ENCODE measurements around the gene DPYSL5. TPM values are rescaled to one million over a fixed set of nuclear protein-coding genes. Genes with fewer than 3 reads are reported as not detected.

The DPYSL5 gene
- total and polyA plus RNA-seq, 9 of the 15 experiments (the other 6 are each of a cell fraction or from before 2014, with no cell fraction given): 0.06 TPM; not detected in 8

DNA sequence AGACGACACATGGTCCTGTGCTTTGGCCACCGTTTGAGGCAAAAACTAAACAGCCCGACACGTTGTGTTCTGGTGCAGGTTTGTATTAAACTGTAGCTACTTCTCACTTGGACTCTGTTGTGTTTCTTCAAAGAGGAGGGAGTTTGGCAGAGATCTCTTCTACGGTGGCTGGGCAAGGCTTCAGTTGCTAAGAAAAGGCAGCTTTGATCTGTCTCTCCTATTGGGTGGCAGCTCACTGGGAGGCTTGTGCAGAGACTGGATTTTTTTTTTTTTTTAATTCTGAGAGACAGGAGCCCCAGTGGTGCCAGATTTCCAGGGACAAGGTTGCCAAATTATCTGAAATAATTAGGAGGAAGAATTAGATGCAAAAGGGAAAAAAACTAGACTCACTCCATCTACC, 102.3 kb downstream of the DPYSL5 start:
- Histone ChIP-seq H3K36me3 (ENCODE audit: control insufficient read depth, insufficient read depth, low read length) (no peaks in the 10 kb centered on the region), H3K27ac (ENCODE audit: extremely low read depth, low read depth, low read length) (no peak overlapping the region), H3K4me1 (replicated peaks in 1 of 2; ENCODE audit: control insufficient read depth in 2 of 2, insufficient read depth in 2 of 2, low read length in 2 of 2) (peaks cover 0 to 22% of the 10 kb centered on the region in 2 experiments; a peak in 3 of 5 replicates), H3K9me1 (ENCODE audit: control insufficient read depth, insufficient read depth, low read length) (no peaks in the 10 kb centered on the region), H3K9ac (ENCODE audit: insufficient read depth in 1 of 2, low read depth in 2 of 2, low read length in 2 of 2) (no peak overlapping the region), H4K20me1 (replicated peaks; ENCODE audit: control insufficient read depth, insufficient read depth, low read length) (no peaks in the 10 kb centered on the region; the same call in 1 of the 2 replicates), H3K4me3 (no peak overlapping the region), H2AFZ (ENCODE audit: low read depth, low read length) (no peak overlapping the region), H3K4me2 (ENCODE audit: insufficient read depth, low read length) (no peak overlapping the region), H3K9me3 (replicated peaks; ENCODE audit: control insufficient read depth, insufficient read depth, low read depth, low read length) (no peaks in the 10 kb centered on the region), H3K27me3 (ENCODE audit: control insufficient read depth in 2 of 2, insufficient read depth in 2 of 2, low read length in 2 of 2) (peaks cover 45 to 71% of the 10 kb centered on the region in 2 experiments), H3K79me2 (ENCODE audit: control insufficient read depth, insufficient read depth, low read length) (no peaks in the 10 kb centered on the region)
- ChIA-PET CTCF (ENCODE audit: low intra/inter-chr PET ratio) (no interaction called here), POLR2A (interaction anchor here (0.6 to 1.4 kb wide), 4 partner anchors 60 to 95 kb away, joined by 3 read pairs; no protein-coding TSS in a partner anchor)
- 8% methylated on average over 5 of the region's 5 CpGs for WGBS (ENCODE audit: insufficient coverage, low coverage, missing lambda C conversion rate)
- no peak for ATAC-seq
- peak; percentile 23 for FAIRE-seq
- intact Hi-C loops (cut with micrococcal nuclease): no loop called here
- in situ Hi-C loops (cut with MboI): no loop called here
- BruUV-seq (replicated peaks): no TSS peak
- DNase-seq (ENCODE audit: extremely low read depth in 1 of 4, low spot score in 3 of 4): no peak
- TF ChIP-seq, protein P1, sequence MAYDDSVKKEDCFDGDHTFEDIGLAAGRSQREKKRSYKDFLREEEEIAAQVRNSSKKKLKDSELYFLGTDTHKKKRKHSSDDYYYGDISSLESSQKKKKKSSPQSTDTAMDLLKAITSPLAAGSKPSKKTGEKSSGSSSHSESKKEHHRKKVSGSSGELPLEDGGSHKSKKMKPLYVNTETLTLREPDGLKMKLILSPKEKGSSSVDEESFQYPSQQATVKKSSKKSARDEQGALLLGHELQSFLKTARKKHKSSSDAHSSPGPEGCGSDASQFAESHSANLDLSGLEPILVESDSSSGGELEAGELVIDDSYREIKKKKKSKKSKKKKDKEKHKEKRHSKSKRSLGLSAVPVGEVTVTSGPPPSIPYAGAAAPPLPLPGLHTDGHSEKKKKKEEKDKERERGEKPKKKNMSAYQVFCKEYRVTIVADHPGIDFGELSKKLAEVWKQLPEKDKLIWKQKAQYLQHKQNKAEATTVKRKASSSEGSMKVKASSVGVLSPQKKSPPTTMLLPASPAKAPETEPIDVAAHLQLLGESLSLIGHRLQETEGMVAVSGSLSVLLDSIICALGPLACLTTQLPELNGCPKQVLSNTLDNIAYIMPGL (CRISPR knock-in tag; IDR thresholded peaks at IDR 0.05): no peak
- no peak for TF ChIP-seq NFXL1 (CRISPR knock-in tag; IDR thresholded peaks at IDR 0.05)
- TF ChIP-seq MTA3 (IDR thresholded peaks at IDR 0.05; ENCODE audit: borderline replicate concordance): no peak
- TF ChIP-seq, protein P2, sequence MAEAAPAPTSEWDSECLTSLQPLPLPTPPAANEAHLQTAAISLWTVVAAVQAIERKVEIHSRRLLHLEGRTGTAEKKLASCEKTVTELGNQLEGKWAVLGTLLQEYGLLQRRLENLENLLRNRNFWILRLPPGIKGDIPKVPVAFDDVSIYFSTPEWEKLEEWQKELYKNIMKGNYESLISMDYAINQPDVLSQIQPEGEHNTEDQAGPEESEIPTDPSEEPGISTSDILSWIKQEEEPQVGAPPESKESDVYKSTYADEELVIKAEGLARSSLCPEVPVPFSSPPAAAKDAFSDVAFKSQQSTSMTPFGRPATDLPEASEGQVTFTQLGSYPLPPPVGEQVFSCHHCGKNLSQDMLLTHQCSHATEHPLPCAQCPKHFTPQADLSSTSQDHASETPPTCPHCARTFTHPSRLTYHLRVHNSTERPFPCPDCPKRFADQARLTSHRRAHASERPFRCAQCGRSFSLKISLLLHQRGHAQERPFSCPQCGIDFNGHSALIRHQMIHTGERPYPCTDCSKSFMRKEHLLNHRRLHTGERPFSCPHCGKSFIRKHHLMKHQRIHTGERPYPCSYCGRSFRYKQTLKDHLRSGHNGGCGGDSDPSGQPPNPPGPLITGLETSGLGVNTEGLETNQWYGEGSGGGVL (CRISPR knock-in tag; IDR thresholded peaks at IDR 0.05): no peak
- TF ChIP-seq ZBED1 (IDR thresholded peaks at IDR 0.05): no peak
- no peak for TF ChIP-seq ZBTB1 (CRISPR knock-in tag; IDR thresholded peaks at IDR 0.05; ENCODE audit: borderline replicate concordance, low read depth)
- no peak for TF ChIP-seq HDAC8 (tag; IDR thresholded peaks at IDR 0.05)
- no peak for TF ChIP-seq KAT2B (IDR thresholded peaks at IDR 0.05; ENCODE audit: low read depth, low read length)
- TF ChIP-seq LCOR (CRISPR knock-in tag; IDR thresholded peaks at IDR 0.05): no peak
- TF ChIP-seq RAD51 (IDR thresholded peaks at IDR 0.05; ENCODE audit: borderline replicate concordance, low read depth): no peak
- TF ChIP-seq ADNP (tag; IDR thresholded peaks at IDR 0.05): no peak
- TF ChIP-seq ETV5 (CRISPR knock-in tag; IDR thresholded peaks at IDR 0.05; ENCODE audit: low read depth): no peak
- TF ChIP-seq MAFF (IDR thresholded peaks at IDR 0.05; ENCODE audit: low read length): no peak
- TF ChIP-seq FUS (optimal IDR thresholded peaks at IDR 0.05; ENCODE audit: low read depth, low read length): no peak
- no peak for TF ChIP-seq ZNF75A (CRISPR knock-in tag; IDR thresholded peaks at IDR 0.05)

Measured in K562 (cell line).